BE2C (cell line): ENCODE measurements around the gene WWOX.
"Not testable (repeated sequence)": the region's sequence is repeated elsewhere in the genome, so short reads cannot be mapped to it uniquely, and the experiment has no call there.

Source experiments
- DNase-seq: peaks from one replicate; pipeline ENCODE4 v3.0.0-alpha.2; 2020
- H3K27me3 ChIP-seq: fragments of 250-450 bp; sonication (Bioruptor Pico); 2 replicates; pipeline ENCODE4 v1.5.1; 2020; ENCODE audit warnings: mild to moderate bottlenecking
- H3K36me3 ChIP-seq: fragments of 250-450 bp; sonication (Bioruptor Pico); 2 replicates; pipeline ENCODE4 v1.5.1; 2020; ENCODE audit warnings: mild to moderate bottlenecking
- H3K4me1 ChIP-seq: fragments of 250-450 bp; sonication (Bioruptor Pico); 2 replicates; pipeline ENCODE4 v1.5.1; 2020
- H3K4me3 ChIP-seq: 2 replicates; pipeline ENCODE4 v1.5.1; 2011; ENCODE audit warnings: low read depth, low read length
- H3K9me3 ChIP-seq: fragments of 250-450 bp; sonication (Bioruptor Pico); 2 replicates; pipeline ENCODE4 v1.5.1; 2020
- CTCF ChIP-seq: IDR thresholded peaks from 2 replicates; pipeline ENCODE4 v1.5.1; 2012; ENCODE audit warnings: mild to moderate bottlenecking, low read depth, low read length

The WWOX gene

DNA sequence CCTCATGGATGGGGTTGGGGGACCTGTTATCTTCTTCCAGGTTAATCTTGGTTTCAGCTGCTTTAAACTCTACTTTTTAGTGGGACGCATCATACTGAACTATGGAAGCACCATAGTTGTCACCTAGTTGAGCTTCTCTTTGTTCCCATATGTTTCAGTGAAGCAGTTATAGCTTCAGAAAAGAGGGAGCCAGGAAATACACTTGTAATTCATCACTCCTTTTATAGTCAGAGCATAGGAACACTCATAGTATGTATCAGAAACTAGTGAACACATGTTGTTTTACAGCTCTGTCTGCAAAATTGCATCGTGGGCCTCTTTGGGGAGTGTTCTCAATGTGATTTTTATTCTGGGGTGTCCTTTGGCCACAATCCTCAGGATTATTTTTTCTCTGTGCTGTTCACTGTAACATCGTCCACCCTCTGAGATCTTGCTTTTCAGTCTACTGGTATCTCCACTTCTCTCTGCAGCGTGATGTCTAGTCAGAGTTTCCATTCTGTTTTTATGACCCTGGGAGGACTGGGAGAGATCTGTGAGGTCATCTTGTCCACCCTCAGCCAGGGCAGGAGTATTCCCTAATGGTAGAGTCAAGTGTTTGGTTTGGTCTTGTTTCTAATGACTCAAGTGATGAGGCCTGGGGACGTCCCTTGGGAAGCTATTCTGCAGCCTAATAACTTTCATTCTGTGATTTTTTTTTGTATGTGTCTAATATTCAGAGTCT, 585.4 kb downstream of the WWOX start:
- no peak overlapping the region for H3K4me3 ChIP-seq
- no peaks in the 10 kb centered on the region for H3K4me1 ChIP-seq
- no peak for TF ChIP-seq CTCF
- no peaks in the 10 kb centered on the region for H3K36me3 ChIP-seq
- no peaks in the 10 kb centered on the region for H3K27me3 ChIP-seq
- DNase-seq, result no peak
- no peaks in the 10 kb centered on the region; the same call in none of the 2 replicates for H3K9me3 ChIP-seq

DNA sequence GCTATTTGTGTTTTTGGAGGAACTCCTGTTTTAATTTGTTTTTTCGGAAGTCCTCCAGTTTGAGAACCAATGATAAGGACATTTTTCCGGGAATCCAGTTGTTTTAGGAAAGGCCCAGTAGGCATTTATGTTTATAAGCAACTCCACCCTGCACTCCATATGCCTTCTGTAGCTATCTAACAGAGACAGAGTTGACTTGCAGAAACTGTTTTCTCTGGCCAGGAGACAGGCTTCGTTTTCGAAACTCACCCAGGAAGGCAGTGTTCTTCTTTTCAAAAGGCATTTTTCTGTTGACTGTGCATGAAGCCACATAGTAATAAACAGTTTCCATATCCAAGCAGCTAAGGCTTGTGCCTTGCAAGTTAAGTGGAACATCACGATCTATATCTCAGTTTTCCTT, 587.1 kb downstream of the WWOX start:
- no peak for DNase-seq
- Histone ChIP-seq H3K4me3 (no peak overlapping the region), H3K4me1 (no peaks in the 10 kb centered on the region), H3K27me3 (no peaks in the 10 kb centered on the region), H3K9me3 (no peaks in the 10 kb centered on the region), H3K36me3 (no peaks in the 10 kb centered on the region)
- TF ChIP-seq CTCF, result no peak

- H3K4me1 ChIP-seq, result no peaks in the 10 kb centered on the region
- H3K9me3 ChIP-seq, result no peaks in the 10 kb centered on the region
- no peak for TF ChIP-seq CTCF
- no peak for DNase-seq
- H3K27me3 ChIP-seq, result no peaks in the 10 kb centered on the region
- H3K36me3 ChIP-seq, result no peaks in the 10 kb centered on the region
- H3K4me3 ChIP-seq, result no peak overlapping the region
Observed at GRCh38 chr16:78689028-78689427, 589.6 kb downstream of the WWOX start.

DNA sequence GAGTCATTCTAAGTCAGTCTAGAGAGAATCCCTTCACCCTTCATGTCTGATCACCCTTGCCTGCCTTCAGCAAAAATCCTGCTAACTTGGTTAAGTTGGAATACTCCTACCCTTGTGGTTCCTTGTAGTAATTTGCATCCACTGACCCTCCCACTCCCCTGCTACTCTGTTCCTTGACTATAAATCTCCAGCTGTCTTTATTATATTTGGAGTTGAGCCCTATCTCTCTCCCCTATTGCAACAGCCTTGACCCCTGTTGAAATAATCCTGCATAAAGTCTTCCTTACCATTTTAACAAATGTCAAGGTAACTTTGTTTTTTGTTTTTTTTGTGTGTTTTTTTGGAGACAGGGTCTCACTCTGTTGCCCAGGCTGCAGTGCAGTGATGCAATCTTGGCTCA, 590.1 kb downstream of the WWOX start:
- Histone ChIP-seq H3K4me3 (no peak overlapping the region), H3K27me3 (no peaks in the 10 kb centered on the region), H3K36me3 (no peaks in the 10 kb centered on the region), H3K4me1 (no peaks in the 10 kb centered on the region), H3K9me3 (no peaks in the 10 kb centered on the region)
- no peak for DNase-seq
- no peak for TF ChIP-seq CTCF

DNA sequence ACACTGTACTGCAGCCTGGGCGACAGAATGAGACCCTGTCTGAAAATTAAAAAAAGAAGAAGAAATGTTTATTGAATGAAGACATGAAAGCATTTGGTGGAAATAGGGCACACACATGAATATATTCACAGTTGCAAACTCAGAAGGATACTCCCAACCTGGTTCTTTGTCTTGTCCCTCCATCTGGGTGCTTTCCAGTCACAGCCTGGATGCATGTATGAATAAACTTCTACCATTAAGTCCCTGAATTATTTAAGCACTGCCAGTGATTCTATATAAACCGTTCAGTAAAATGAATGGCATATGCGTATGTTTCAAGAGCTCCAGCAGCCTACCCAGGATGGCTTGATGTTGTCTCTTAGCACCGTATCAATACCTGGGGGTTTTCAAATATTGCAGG, 591.1 kb downstream of the WWOX start:
- Histone ChIP-seq H3K4me1 (no peaks in the 10 kb centered on the region), H3K4me3 (no peak overlapping the region), H3K27me3 (no peaks in the 10 kb centered on the region), H3K36me3 (no peaks in the 10 kb centered on the region), H3K9me3 (no peaks in the 10 kb centered on the region)
- no peak for TF ChIP-seq CTCF
- no peak for DNase-seq

- not testable (repeated sequence) for H3K27me3 ChIP-seq, DNase-seq, H3K4me1 ChIP-seq
Observed at GRCh38 chr16:78691746-78692145, 592.3 kb downstream of the WWOX start.

More at GRCh38 chr16:78691746-78692145, 592.3 kb downstream of the WWOX start:
- H3K4me3 ChIP-seq, H3K36me3 ChIP-seq, H3K9me3 ChIP-seq: not testable (repeated sequence)
